Neuronal stem cell (in vitro differentiated cells): ENCODE data around the gene FLVCR2.

Experiments used
- DNase-seq: peaks from one replicate; pipeline ENCODE4 v3.0.0-alpha.2; 2013; ENCODE audit warnings: low spot score
- H2AFZ ChIP-seq: one replicate; pipeline ENCODE4 v1.6.1; 2013; ENCODE audit warnings: mild to moderate bottlenecking, low read length, inconsistent platforms
- H2AK5ac ChIP-seq: 2 replicates; pipeline ENCODE4 v1.6.1; 2013; ENCODE audit warnings: low read depth, mild to moderate bottlenecking, inconsistent platforms, low read length, moderate library complexity, mixed read lengths
- H2BK120ac ChIP-seq: 2 replicates; pipeline ENCODE4 v1.6.1; 2013; ENCODE audit warnings: low read depth, mild to moderate bottlenecking, inconsistent platforms, low read length, moderate library complexity, mixed read lengths
- H2BK12ac ChIP-seq: one replicate; pipeline ENCODE4 v1.6.1; 2013; ENCODE audit warnings: low read length, inconsistent platforms
- H2BK15ac ChIP-seq: 2 replicates; pipeline ENCODE4 v1.6.1; 2013; ENCODE audit warnings: mild to moderate bottlenecking, low read length, inconsistent platforms, mixed read lengths
- H2BK5ac ChIP-seq: one replicate; pipeline ENCODE4 v1.6.1; 2013; ENCODE audit warnings: inconsistent platforms, mild to moderate bottlenecking, low read length, moderate library complexity
- H3K14ac ChIP-seq: one replicate; pipeline ENCODE4 v1.6.1; 2013; ENCODE audit warnings: low read length, inconsistent platforms
- H3K18ac ChIP-seq: 2 replicates; pipeline ENCODE4 v1.6.1; 2013; ENCODE audit warnings: low read length, inconsistent platforms
- H3K23ac ChIP-seq: 2 replicates; pipeline ENCODE4 v1.6.1; 2013; ENCODE audit warnings: low read depth, mild to moderate bottlenecking, mixed read lengths, low read length, inconsistent platforms; ENCODE audit not compliant: poor library complexity
- H3K27ac ChIP-seq: replicated peaks from 3 replicates; pipeline ENCODE4 v1.5.1; 2013; ENCODE audit warnings: low read length, inconsistent platforms
- H3K27me3 ChIP-seq, 3 experiments: 2 replicates each; pipeline ENCODE4 v1.6.1; 2013; ENCODE audit warnings: low read length in 3 of 3, mild to moderate bottlenecking in 2 of 3, inconsistent platforms in 1 of 3, low read depth in 1 of 3, mixed read lengths in 1 of 3, moderate library complexity in 1 of 3; ENCODE audit not compliant: control insufficient read depth in 3 of 3, insufficient read depth in 3 of 3
- H3K36me3 ChIP-seq, 2 donors: replicated peaks in 1 of 2; 2 replicates each; pipeline ENCODE4 v1.6.1; 2013; ENCODE audit warnings: low read length in 2 of 2; ENCODE audit not compliant: control insufficient read depth in 2 of 2, insufficient read depth in 2 of 2
- H3K4ac ChIP-seq: 2 replicates; pipeline ENCODE4 v1.6.1; 2013; ENCODE audit warnings: inconsistent platforms, mild to moderate bottlenecking, low read length, moderate library complexity
- H3K4me1 ChIP-seq, 2 donors: 1 replicate in 1 of 2; 2 replicates in 1 of 2; pipeline ENCODE4 v1.6.1; 2013; ENCODE audit warnings: low read length in 2 of 2, low read depth in 1 of 2; ENCODE audit not compliant: control insufficient read depth in 2 of 2, insufficient read depth in 1 of 2
- H3K4me2 ChIP-seq: one replicate; pipeline ENCODE4 v1.6.1; 2013; ENCODE audit warnings: mild to moderate bottlenecking, low read length, inconsistent platforms; ENCODE audit not compliant: insufficient read depth, poor library complexity, severe bottlenecking
- H3K4me3 ChIP-seq, 2 donors: 2 replicates each; pipeline ENCODE4 v1.5.1; 2013; ENCODE audit warnings: low read length in 2 of 2, mild to moderate bottlenecking in 2 of 2, inconsistent platforms in 1 of 2, moderate library complexity in 1 of 2
- H3K79me1 ChIP-seq: one replicate; pipeline ENCODE4 v1.6.1; 2013; ENCODE audit warnings: low read depth, mild to moderate bottlenecking, inconsistent platforms, low read length, moderate library complexity
- H3K9ac ChIP-seq: one replicate; pipeline ENCODE4 v1.6.1; 2013; ENCODE audit warnings: mild to moderate bottlenecking, low read depth, low read length, inconsistent platforms; ENCODE audit not compliant: poor library complexity
- H3K9me3 ChIP-seq, 2 donors: replicated peaks in 1 of 2; 2 replicates each; pipeline versions ENCODE3 to v1.6.1; 2013; ENCODE audit warnings: low read length in 2 of 2, mild to moderate bottlenecking in 2 of 2, inconsistent platforms in 1 of 2, low read depth in 1 of 2, mixed read lengths in 1 of 2, moderate library complexity in 1 of 2; ENCODE audit not compliant: control insufficient read depth in 2 of 2, insufficient read depth in 1 of 2
- H4K8ac ChIP-seq: one replicate; pipeline ENCODE4 v1.6.1; 2013; ENCODE audit warnings: low read depth, mild to moderate bottlenecking, inconsistent platforms, low read length, moderate library complexity
- H4K91ac ChIP-seq: one replicate; pipeline ENCODE4 v1.6.1; 2013; ENCODE audit warnings: low read length, low read depth, mild to moderate bottlenecking, inconsistent platforms; ENCODE audit not compliant: poor library complexity
- WGBS, 2 donors: extraction: QIAGEN DNeasy Blood & Tissue Kit; methylation state at CpG; one replicate each; pipeline ENCODE4 v1.1.7; 2013; ENCODE audit warnings: missing lambda C conversion rate in 2 of 2, mixed read lengths in 1 of 2; ENCODE audit not compliant: insufficient read length in 2 of 2, insufficient replicate concordance in 1 of 2; ENCODE audit errors: extremely low coverage in 2 of 2; 5-methylcytosine and 5-hydroxymethylcytosine counted together

Gene FLVCR2

GRCh38 chr14:75612157-75612556, 33.7 kb downstream of the FLVCR2 start:
- H2BK12ac ChIP-seq = no peak overlapping the region
- no peak overlapping the region for H3K27ac ChIP-seq
- peak overlapping the region; percentile 32 for H2AFZ ChIP-seq
- H3K18ac ChIP-seq = no peak overlapping the region
- H3K4me2 ChIP-seq = no peak overlapping the region
- H2BK120ac ChIP-seq = no peak overlapping the region
- no peak overlapping the region for H4K91ac ChIP-seq
- WGBS, 2 donors = no CpG with 5 or more reads among the region's 4 CpGs
- H3K14ac ChIP-seq = no peak overlapping the region
- DNase-seq = no peak
- H3K79me1 ChIP-seq = no peaks in the 10 kb centered on the region
- H3K4me3 ChIP-seq = no peak overlapping the region
- peaks cover 1 to 11% of the 10 kb centered on the region in 2 donors for H3K9me3 ChIP-seq
- no peak overlapping the region for H2BK15ac ChIP-seq
- no peaks in the 10 kb centered on the region for H3K27me3 ChIP-seq
- no peak overlapping the region for H3K4ac ChIP-seq
- H2AK5ac ChIP-seq = no peak overlapping the region
- H4K8ac ChIP-seq = no peak overlapping the region
- no peak overlapping the region for H2BK5ac ChIP-seq
- H3K23ac ChIP-seq = no peak overlapping the region
- H3K36me3 ChIP-seq = no peaks in the 10 kb centered on the region
- peaks cover 3% of the 10 kb centered on the region in 2 donors for H3K4me1 ChIP-seq
- no peak overlapping the region for H3K9ac ChIP-seq

- no peak overlapping the region for H4K8ac ChIP-seq
- no peak overlapping the region for H2BK12ac ChIP-seq
- H3K14ac ChIP-seq = no peak overlapping the region
- H3K9me3 ChIP-seq = peaks cover 1 to 7% of the 10 kb centered on the region in 2 donors
- no peak for DNase-seq
- H3K79me1 ChIP-seq = no peaks in the 10 kb centered on the region
- no peak overlapping the region for H2BK120ac ChIP-seq
- no peak overlapping the region for H3K9ac ChIP-seq
- no peaks in the 10 kb centered on the region for H3K36me3 ChIP-seq
- H2AK5ac ChIP-seq = no peak overlapping the region
- no peak overlapping the region for H2AFZ ChIP-seq
- no CpG with 5 or more reads among the region's 4 CpGs for WGBS, 2 donors
- H3K27ac ChIP-seq = no peak overlapping the region
- no peak overlapping the region for H4K91ac ChIP-seq
- no peak overlapping the region for H3K4me2 ChIP-seq
- no peak overlapping the region for H3K4me3 ChIP-seq
- H2BK5ac ChIP-seq = no peak overlapping the region
- H3K18ac ChIP-seq = no peak overlapping the region
- no peak overlapping the region for H2BK15ac ChIP-seq
- no peak overlapping the region for H3K4ac ChIP-seq
- H3K23ac ChIP-seq = no peak overlapping the region
- H3K27me3 ChIP-seq = no peaks in the 10 kb centered on the region
- peaks cover 3% of the 10 kb centered on the region in 2 donors for H3K4me1 ChIP-seq
Measured at GRCh38 chr14:75614179-75614578, 35.8 kb downstream of the FLVCR2 start.

DNA sequence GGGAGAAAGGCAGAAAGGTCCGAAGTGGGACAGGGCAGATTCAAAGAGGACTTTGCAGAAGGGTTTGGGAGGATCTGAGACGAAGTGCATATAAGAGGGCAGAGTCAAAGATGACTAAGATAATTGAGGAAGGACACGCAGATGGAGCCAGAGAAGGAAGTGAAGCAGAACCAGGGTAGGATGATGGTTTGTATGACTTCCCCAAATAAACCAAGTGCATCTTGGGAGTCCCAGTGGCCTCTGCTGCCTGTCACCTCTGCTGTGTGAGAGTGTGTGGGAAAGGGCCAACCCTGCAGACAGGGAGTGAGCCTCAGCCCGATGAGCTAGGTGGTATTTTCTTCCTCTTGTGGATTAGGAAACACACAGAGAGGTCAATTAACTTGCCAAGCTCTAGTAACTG, 36.8 kb downstream of the FLVCR2 start:
- no peak for DNase-seq
- Histone ChIP-seq H3K18ac (no peak overlapping the region), H4K8ac (no peak overlapping the region), H4K91ac (no peak overlapping the region), H2AFZ (no peak overlapping the region), H2BK5ac (no peak overlapping the region), H3K9me3 (peaks cover 1 to 7% of the 10 kb centered on the region in 2 donors), H2AK5ac (no peak overlapping the region), H2BK120ac (no peak overlapping the region), H3K4me2 (no peak overlapping the region), H3K14ac (peak overlapping the region; percentile 58), H3K9ac (no peak overlapping the region), H2BK12ac (no peak overlapping the region), H2BK15ac (no peak overlapping the region), H3K23ac (no peak overlapping the region), H3K4me1 (peaks cover 0 to 3% of the 10 kb centered on the region in 2 donors), H3K27ac (no peak overlapping the region), H3K27me3 (no peaks in the 10 kb centered on the region), H3K4ac (no peak overlapping the region), H3K79me1 (no peaks in the 10 kb centered on the region), H3K4me3 (no peak overlapping the region), H3K36me3 (no peaks in the 10 kb centered on the region)
- WGBS, 2 donors = no CpG with 5 or more reads among the region's 4 CpGs

- no peak overlapping the region for H3K18ac ChIP-seq
- H2BK5ac ChIP-seq = no peak overlapping the region
- no peak overlapping the region for H3K9ac ChIP-seq
- no peak overlapping the region for H3K4me3 ChIP-seq
- H3K4ac ChIP-seq = no peak overlapping the region
- no peak overlapping the region for H3K27ac ChIP-seq
- no peak overlapping the region for H3K14ac ChIP-seq
- no peaks in the 10 kb centered on the region for H3K4me1 ChIP-seq
- H2BK15ac ChIP-seq = no peak overlapping the region
- no peak overlapping the region for H2AK5ac ChIP-seq
- H3K79me1 ChIP-seq = no peaks in the 10 kb centered on the region
- DNase-seq = no peak
- H4K91ac ChIP-seq = no peak overlapping the region
- H3K27me3 ChIP-seq = no peaks in the 10 kb centered on the region
- no peak overlapping the region for H3K4me2 ChIP-seq
- H2AFZ ChIP-seq = no peak overlapping the region
- no peak overlapping the region for H4K8ac ChIP-seq
- H2BK120ac ChIP-seq = no peak overlapping the region
- no CpG with 5 or more reads among the region's 1 CpG for WGBS, 2 donors
- no peak overlapping the region for H3K23ac ChIP-seq
- peaks cover 0 to 1% of the 10 kb centered on the region in 2 donors for H3K9me3 ChIP-seq
- H3K36me3 ChIP-seq = no peaks in the 10 kb centered on the region
- H2BK12ac ChIP-seq = no peak overlapping the region
Measured at GRCh38 chr14:75619548-75619947, 41.1 kb downstream of the FLVCR2 start.
